H1 (cell line): ENCODE measurements around the gene RBM19. TPM values are rescaled to one million over a fixed set of nuclear protein-coding genes. Genes with fewer than 3 reads are reported as not detected.
"Not testable (repeated sequence)": the region's sequence is repeated elsewhere in the genome, so short reads cannot be mapped to it uniquely, and the experiment has no call there.

Source experiments
- CTCF ChIA-PET: fragments of 300-600 bp; sonication (Branson Sonifier 250); formaldehyde crosslinking; loops from one replicate; lab custom pipeline; 2021; ENCODE audit not compliant: partially characterized antibody; lab: Charles Lee
- POLR2A ChIA-PET: fragments of 300-600 bp; sonication (Branson Sonifier 250); formaldehyde crosslinking; loops from one replicate; lab custom pipeline; 2021; ENCODE audit warnings: inconsistent platforms; ENCODE audit not compliant: partially characterized antibody; lab: Charles Lee
- DNase-seq, 2 experiments: peaks; one replicate each; pipeline versions ENCODE4 v3.0.0 to v3.0.0-alpha.2; 2010 to 2022; ENCODE audit warnings: low spot score in 2 of 2, low read depth in 1 of 2, mixed read lengths in 1 of 2
- FAIRE-seq: peaks from 2 replicates; lab custom pipeline; 2011; peaks lifted over from hg19 to GRCh38; lab: Jason Lieb, UNC
- H2AFZ ChIP-seq: 2 replicates; pipeline ENCODE4 v1.8.1; 2012; ENCODE audit warnings: low read length, inconsistent platforms
- H2AK5ac ChIP-seq: 2 replicates; pipeline ENCODE4 v1.6.1; 2013; ENCODE audit warnings: low read depth, low read length
- H2BK120ac ChIP-seq: replicated peaks from 2 replicates; pipeline ENCODE3; 2013; ENCODE audit warnings: low read depth, low read length, inconsistent platforms
- H2BK12ac ChIP-seq: 2 replicates; pipeline ENCODE4 v1.6.1; 2013; ENCODE audit warnings: low read depth, low read length
- H2BK15ac ChIP-seq: 2 replicates; pipeline ENCODE4 v1.6.1; 2013; ENCODE audit warnings: low read length
- H2BK20ac ChIP-seq: 2 replicates; pipeline ENCODE4 v1.6.1; 2013; ENCODE audit warnings: low read length
- H2BK5ac ChIP-seq: 2 replicates; pipeline ENCODE4 v1.6.1; 2013; ENCODE audit warnings: low read depth, low read length
- H3K14ac ChIP-seq: 2 replicates; pipeline ENCODE4 v1.6.1; 2013; ENCODE audit warnings: inconsistent platforms; ENCODE audit not compliant: insufficient read length
- H3K18ac ChIP-seq: 2 replicates; pipeline ENCODE4 v1.6.1; 2013; ENCODE audit warnings: low read length; ENCODE audit errors: extremely low read depth
- H3K23ac ChIP-seq: 2 replicates; pipeline ENCODE4 v1.6.1; 2013; ENCODE audit warnings: inconsistent platforms; ENCODE audit not compliant: insufficient read length
- H3K23me2 ChIP-seq: 2 replicates; pipeline ENCODE4 v1.6.1; 2013; ENCODE audit warnings: low read depth, low read length
- H3K27ac ChIP-seq: 2 replicates; pipeline ENCODE4 v1.6.1; 2011; ENCODE audit warnings: low read depth, low read length, inconsistent platforms
- H3K27me3 ChIP-seq, 4 experiments: replicated peaks in 1 of 4; 1 replicate in 1 of 4; 2 replicates in 3 of 4; pipeline versions ENCODE4 v1.6.1 to v1.8.1; 2011 to 2013; ENCODE audit warnings: low read length in 3 of 4, mild to moderate bottlenecking in 3 of 4, inconsistent platforms in 2 of 4, mixed read lengths in 2 of 4, moderate library complexity in 1 of 4; ENCODE audit not compliant: control insufficient read depth in 3 of 4, insufficient read depth in 3 of 4; ENCODE audit errors: extremely low read depth in 1 of 4
- H3K36me3 ChIP-seq, 4 experiments: 2 replicates each; pipeline versions ENCODE4 v1.6.1 to v1.8.1; 2011 to 2013; ENCODE audit warnings: mild to moderate bottlenecking in 4 of 4, low read length in 3 of 4, moderate library complexity in 2 of 4, control low read depth in 1 of 4, inconsistent platforms in 1 of 4; ENCODE audit not compliant: insufficient read depth in 4 of 4, control insufficient read depth in 2 of 4
- H3K4ac ChIP-seq: replicated peaks from 2 replicates; pipeline ENCODE3; 2013; ENCODE audit warnings: low read length, low read depth, mixed read lengths, inconsistent platforms; ENCODE audit not compliant: insufficient read length
- H3K4me1 ChIP-seq, 4 experiments: replicated peaks in 1 of 4; 1 replicate in 1 of 4; 2 replicates in 3 of 4; pipeline versions ENCODE4 v1.6.1 to v1.8.1; 2011 to 2013; ENCODE audit warnings: low read length in 3 of 4, inconsistent platforms in 2 of 4, mixed read lengths in 1 of 4; ENCODE audit not compliant: insufficient read depth in 4 of 4, control insufficient read depth in 3 of 4
- H3K4me2 ChIP-seq, 2 experiments: 2 replicates each; pipeline versions ENCODE4 v1.6.1 to v1.8.1; 2011 to 2013; ENCODE audit warnings: low read depth in 2 of 2, low read length in 2 of 2, control low read depth in 1 of 2, inconsistent platforms in 1 of 2, mild to moderate bottlenecking in 1 of 2; ENCODE audit not compliant: insufficient read depth in 1 of 2
- H3K4me3 ChIP-seq, 4 experiments: fragments of 200-600, 300-600 bp in 1 of 4; sonication (generic), shearing (Covaris generic), sonication (Bioruptor Twin) in 1 of 4; 2 replicates each; pipeline versions ENCODE4 v1.5.1 to v1.8.1; 2011 to 2016; ENCODE audit warnings: low read length in 4 of 4, low read depth in 3 of 4, control low read depth in 2 of 4, inconsistent platforms in 2 of 4, mild to moderate bottlenecking in 2 of 4, mixed read lengths in 1 of 4, moderate library complexity in 1 of 4; ENCODE audit not compliant: insufficient read depth in 2 of 4; ENCODE audit errors: extremely low read depth in 1 of 4
- H3K56ac ChIP-seq: replicated peaks from 2 replicates; pipeline ENCODE3; 2013; ENCODE audit warnings: low read depth, mild to moderate bottlenecking, mixed read lengths, low read length, inconsistent platforms; ENCODE audit not compliant: insufficient read length
- H3K79me1 ChIP-seq: 2 replicates; pipeline ENCODE4 v1.6.1; 2013; ENCODE audit warnings: low read depth, low read length, control low read depth
- H3K79me2 ChIP-seq, 2 experiments: 2 replicates each; pipeline versions ENCODE4 v1.6.1 to v1.8.1; 2012 to 2013; ENCODE audit warnings: low read length in 2 of 2, mild to moderate bottlenecking in 2 of 2, inconsistent platforms in 1 of 2; ENCODE audit not compliant: insufficient read depth in 2 of 2, control insufficient read depth in 1 of 2
- H3K9ac ChIP-seq, 4 experiments: replicated peaks in 1 of 4; 1 replicate in 1 of 4; 2 replicates in 3 of 4; pipeline versions ENCODE4 v1.6.1 to v1.8.1; 2011 to 2013; ENCODE audit warnings: low read depth in 3 of 4, low read length in 3 of 4, control low read depth in 2 of 4, mild to moderate bottlenecking in 2 of 4, moderate library complexity in 2 of 4, inconsistent platforms in 1 of 4; ENCODE audit errors: extremely low read depth in 1 of 4
- H3K9me3 ChIP-seq, 2 experiments: 2 replicates each; pipeline versions ENCODE4 v1.6.1 to v1.8.1; 2012 to 2013; ENCODE audit warnings: mild to moderate bottlenecking in 2 of 2, moderate library complexity in 2 of 2, control low read depth in 1 of 2, inconsistent platforms in 1 of 2, low read depth in 1 of 2, low read length in 1 of 2, mixed read lengths in 1 of 2; ENCODE audit not compliant: insufficient read depth in 2 of 2
- H4K20me1 ChIP-seq, 2 experiments: replicated peaks in 1 of 2; 2 replicates each; pipeline versions ENCODE3 to v1.8.1; 2011 to 2013; ENCODE audit warnings: inconsistent platforms in 2 of 2, low read length in 2 of 2, mild to moderate bottlenecking in 1 of 2; ENCODE audit not compliant: insufficient read depth in 2 of 2, control insufficient read depth in 1 of 2
- H4K5ac ChIP-seq: 2 replicates; pipeline ENCODE4 v1.6.1; 2013; ENCODE audit warnings: low read length, low read depth, mixed read lengths, inconsistent platforms; ENCODE audit not compliant: insufficient read length
- H4K8ac ChIP-seq: 2 replicates; pipeline ENCODE4 v1.8.0; 2013; ENCODE audit warnings: mild to moderate bottlenecking, moderate library complexity, low read length, inconsistent platforms; ENCODE audit not compliant: insufficient read depth; ENCODE audit errors: extremely low read depth
- H4K91ac ChIP-seq: replicated peaks from 2 replicates; pipeline ENCODE3; 2013; ENCODE audit warnings: low read length, mixed read lengths, inconsistent platforms; ENCODE audit not compliant: insufficient read length
- CTCF ChIP-seq, 3 experiments: IDR thresholded peaks; 1 replicate in 2 of 3; 2 replicates in 1 of 3; pipeline versions ENCODE4 v1.5.1 to v1.6.1; 2011; ENCODE audit warnings: low read length in 3 of 3, mild to moderate bottlenecking in 3 of 3, inconsistent platforms in 2 of 3, low read depth in 1 of 3, moderate library complexity in 1 of 3; ENCODE audit not compliant: insufficient read depth in 1 of 3; ENCODE audit errors: control extremely low read depth in 1 of 3
- JUND ChIP-seq: IDR thresholded peaks from 2 replicates; pipeline ENCODE4 v1.6.1; 2011; ENCODE audit warnings: mild to moderate bottlenecking, improper control_type of control experiment, low read length
- RAD21 ChIP-seq, 2 experiments: IDR thresholded peaks in 1 of 2; conservative IDR thresholded peaks in 1 of 2; 2 replicates each; pipeline ENCODE4 v1.6.1; 2011; ENCODE audit warnings: low read depth in 2 of 2, low read length in 2 of 2, improper control_type of control experiment in 1 of 2, inconsistent platforms in 1 of 2, mild to moderate bottlenecking in 1 of 2, moderate library complexity in 1 of 2
- WGBS, 2 experiments: shearing (Covaris generic) in 1 of 2; methylation state at CpG; one replicate each; pipeline versions ENCODE4 v1.1.6 to v1.1.7; 2013 to 2015; ENCODE audit warnings: low lambda C conversion rate in 2 of 2, mixed read lengths in 2 of 2, inconsistent platforms in 1 of 2, low coverage in 1 of 2, missing lambda C conversion rate in 1 of 2; ENCODE audit not compliant: insufficient replicate concordance in 2 of 2, insufficient coverage in 1 of 2, insufficient read length in 1 of 2; ENCODE audit errors: extremely low coverage in 1 of 2, missing lambda C conversion rate in 1 of 2; 5-methylcytosine and 5-hydroxymethylcytosine counted together
- polyA plus RNA-seq, 7 experiments: library from polyadenylated mRNA; depleted of rRNA in 3 of 7; stranded (reverse) in 5 of 7; unstranded in 2 of 7; fragments of >200 nt in 5 of 7; fragments of 200-250 nt in 2 of 7; gene quantifications; 1 replicate in 5 of 7; 2 replicates in 1 of 7; 4 replicates in 1 of 7; pipeline versions ENCODE4 v1.2.1 to v1.2.3, GENCODE V29; 2011 to 2013; ENCODE audit warnings: missing spikeins in 2 of 7, mixed read lengths in 2 of 7
- total RNA-seq: library from RNA; stranded (reverse); fragmentation: NEBNext Ultra II Directional; extraction: Animal tissue kit (Norgen Biotek cat#: 25700); gene quantifications from 2 replicates; pipeline ENCODE4 v1.2.1, GENCODE V29; 2021

Gene RBM19
- total and polyA plus RNA-seq, 2 of the 8 experiments (the other 6 are each of a cell fraction or from before 2014, with no cell fraction given), result 23.4 to 61.9 TPM

GRCh38 chr12:113809462-113810220 lies 156.5 kb downstream of the RBM19 start:
- H3K9ac ChIP-seq, H2BK15ac ChIP-seq, H4K91ac ChIP-seq, H3K9me3 ChIP-seq, H4K5ac ChIP-seq, H2AK5ac ChIP-seq, H3K14ac ChIP-seq, H3K36me3 ChIP-seq, H2AFZ ChIP-seq, H4K20me1 ChIP-seq, H2BK120ac ChIP-seq, H2BK5ac ChIP-seq, H3K4me1 ChIP-seq, H2BK12ac ChIP-seq, H4K8ac ChIP-seq, H3K23ac ChIP-seq, POLR2A ChIA-PET, H3K27ac ChIP-seq, DNase-seq, H3K79me1 ChIP-seq, H2BK20ac ChIP-seq, H3K4ac ChIP-seq, H3K4me3 ChIP-seq, H3K27me3 ChIP-seq, H3K18ac ChIP-seq, H3K79me2 ChIP-seq, H3K56ac ChIP-seq, FAIRE-seq, H3K23me2 ChIP-seq, H3K4me2 ChIP-seq: not testable (repeated sequence)
- TF ChIP-seq CTCF (IDR thresholded peaks at IDR 0.05; ENCODE audit: control extremely low read depth in 1 of 3, insufficient read depth in 1 of 3, low read depth in 1 of 3, low read length in 3 of 3), result peak; percentile 10 to 45 (median 43); a peak in 3 of 4 replicates
- peak in 1 of 2 experiments; percentile 16; a peak in 1 of 4 replicates for TF ChIP-seq RAD21 (IDR thresholded peaks at IDR 0.05 in 1 of 2, conservative IDR thresholded peaks at IDR 0.05 in 1 of 2; ENCODE audit: low read depth in 2 of 2, low read length in 2 of 2)
- peak; percentile 42; the same call in 1 of the 2 replicates for TF ChIP-seq JUND
- 89% methylated on average over 17 of the region's 17 CpGs; no CpG with 5 or more reads in 1 of the 2 experiments for WGBS, 2 experiments
- CTCF ChIA-PET, result interaction anchor here (1.0 to 2.3 kb wide), 6 partner anchors 12 to 384 kb away, joined by 3 to 7 read pairs (median 6); no protein-coding TSS in a partner anchor
